GM19099 (cell line): Measurements from ENCODE around the gene KDM4C.

Experiments used
- POLR2A ChIP-seq: IDR thresholded peaks from 3 replicates; pipeline ENCODE4 v1.6.1; 2011; ENCODE audit warnings: low read depth; ENCODE audit not compliant: insufficient read length; ENCODE audit errors: extremely low read depth

The KDM4C gene

DNA sequence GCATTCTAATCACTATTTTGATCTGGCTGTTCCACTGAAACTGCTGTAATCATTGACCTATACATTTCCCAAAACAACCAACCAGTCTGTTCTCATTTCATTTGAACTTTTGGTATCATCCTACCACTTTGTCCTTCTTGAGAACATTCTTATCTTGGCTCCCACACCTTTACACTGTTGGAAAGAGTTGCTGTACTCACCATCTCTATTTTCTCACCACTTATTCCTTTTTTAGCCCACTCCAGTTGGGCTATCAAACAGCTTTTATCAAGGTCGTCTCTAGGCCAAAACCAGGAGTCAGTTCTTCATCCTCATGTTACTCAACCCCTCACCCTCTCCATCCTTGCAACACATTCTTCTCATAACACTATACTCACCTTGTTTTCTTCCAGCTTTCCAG, 170.1 kb downstream of the KDM4C start:
- no peak for TF ChIP-seq POLR2A

DNA sequence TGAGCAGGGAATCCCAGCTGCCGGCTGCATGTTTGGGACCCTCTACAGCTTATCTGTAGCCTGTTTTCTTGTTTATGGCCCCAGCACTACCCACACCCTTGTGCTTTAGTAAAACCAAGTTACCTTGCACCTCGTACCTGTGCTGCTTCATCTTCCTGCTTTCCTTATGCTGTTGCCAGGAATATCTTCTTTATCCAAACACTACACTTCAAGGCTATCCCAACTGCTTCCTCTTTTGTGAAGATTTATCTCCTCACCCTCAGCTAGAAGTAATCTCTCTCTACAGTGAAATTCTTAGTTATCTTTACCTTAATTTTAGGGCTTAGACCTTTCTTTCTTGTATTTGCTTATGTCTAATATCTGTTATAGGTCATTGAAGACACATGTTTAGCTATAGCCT, 171.1 kb downstream of the KDM4C start:
- no peak for TF ChIP-seq POLR2A

- no peak for TF ChIP-seq POLR2A
These were observed 171.9 kb downstream of the KDM4C start for GRCh38 chr9:6929441-6930215.

DNA sequence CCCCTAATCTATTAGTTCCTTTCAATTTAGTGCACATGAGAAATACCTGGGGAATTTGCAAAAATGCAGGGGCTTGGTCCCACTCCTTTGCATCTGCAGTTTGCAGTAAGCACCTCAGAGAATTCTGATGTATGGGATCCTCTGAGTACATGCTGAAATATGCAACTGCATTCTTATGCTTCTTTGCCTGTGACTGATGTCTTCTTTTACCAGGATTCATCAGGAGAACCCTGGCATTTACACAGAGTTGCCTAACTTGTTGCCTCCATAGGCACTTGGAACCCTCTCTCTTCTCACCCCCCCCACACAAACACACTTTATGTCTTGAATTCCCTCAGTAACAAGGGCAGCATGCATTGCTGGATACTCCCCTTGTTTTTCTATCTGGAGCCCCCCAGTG, 173.1 kb downstream of the KDM4C start:
- TF ChIP-seq POLR2A, result no peak

DNA sequence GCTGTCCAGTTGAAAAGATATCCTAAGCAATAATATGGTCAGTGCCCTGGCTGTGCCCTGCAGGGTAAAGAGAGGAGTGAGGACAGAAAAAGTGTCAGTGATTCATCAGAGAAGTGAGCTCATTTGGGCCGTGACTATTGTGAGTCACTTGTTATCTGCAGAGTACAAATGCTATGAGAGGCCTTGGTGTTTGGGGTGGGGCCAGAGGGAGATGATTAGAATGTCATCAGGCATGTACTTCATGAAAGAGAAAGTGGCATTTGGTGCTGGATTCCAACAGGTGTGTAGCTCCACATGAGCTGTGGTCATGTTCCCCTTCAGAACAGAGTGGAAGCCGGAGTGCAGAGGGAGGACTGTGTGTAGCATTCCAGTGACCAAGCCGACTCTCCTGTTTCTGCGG, 174.1 kb downstream of the KDM4C start:
- no peak for TF ChIP-seq POLR2A

GRCh38 chr9:6936103-6936502, 178.3 kb downstream of the KDM4C start:
- TF ChIP-seq POLR2A, result no peak

DNA sequence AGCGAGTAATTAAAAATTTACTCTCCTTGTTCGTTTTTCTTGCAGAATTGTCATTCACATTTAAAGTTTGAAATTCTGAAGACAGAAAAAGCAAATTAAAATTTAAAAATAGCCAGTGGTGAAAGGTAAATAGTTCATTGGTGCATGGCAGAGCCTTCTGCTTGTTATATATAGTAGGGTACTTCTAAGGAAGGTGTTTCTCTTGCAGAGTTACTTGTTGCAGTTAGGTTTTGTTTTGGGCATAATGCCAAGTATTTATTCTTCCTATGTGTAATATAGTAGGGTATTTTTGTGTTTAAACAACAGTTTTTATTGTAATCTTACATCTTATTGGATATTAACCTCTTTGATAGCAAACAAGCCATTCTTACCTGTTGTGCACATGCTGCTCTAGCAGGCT, 179.4 kb downstream of the KDM4C start:
- TF ChIP-seq POLR2A, result no peak

- no peak for TF ChIP-seq POLR2A
These were observed 180.7 kb downstream of the KDM4C start for GRCh38 chr9:6938447-6938846.

DNA sequence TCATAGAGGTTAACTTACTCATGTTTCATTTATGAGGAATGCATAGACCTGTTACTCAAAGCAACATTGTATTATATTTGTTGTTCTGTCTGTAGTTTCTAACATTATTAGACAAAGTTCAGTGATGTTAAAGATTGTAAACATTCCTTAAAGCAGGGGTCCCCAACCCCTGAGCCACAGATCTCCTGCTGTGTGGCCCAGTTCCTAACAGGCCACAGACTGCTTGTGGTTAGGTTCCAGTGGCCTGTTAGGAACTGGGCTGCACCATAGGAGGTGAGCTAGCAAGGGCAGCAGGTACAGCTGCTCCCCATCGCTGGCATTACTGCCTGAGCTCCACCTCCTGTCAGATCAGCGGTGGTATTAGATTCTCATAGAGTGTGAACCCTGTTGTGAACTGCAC, 181.1 kb downstream of the KDM4C start:
- no peak for TF ChIP-seq POLR2A

GRCh38 chr9:6941501-6941900, 183.7 kb downstream of the KDM4C start:
- no peak for TF ChIP-seq POLR2A

GRCh38 chr9:6942406-6942805, 184.6 kb downstream of the KDM4C start:
- TF ChIP-seq POLR2A, result no peak

GRCh38 chr9:6943293-6943692, 185.5 kb downstream of the KDM4C start:
- no peak for TF ChIP-seq POLR2A

GRCh38 chr9:6944093-6944551, 186.3 kb downstream of the KDM4C start:
- no peak for TF ChIP-seq POLR2A

- no peak for TF ChIP-seq POLR2A
These were observed 187.1 kb downstream of the KDM4C start for GRCh38 chr9:6944896-6945295.

DNA sequence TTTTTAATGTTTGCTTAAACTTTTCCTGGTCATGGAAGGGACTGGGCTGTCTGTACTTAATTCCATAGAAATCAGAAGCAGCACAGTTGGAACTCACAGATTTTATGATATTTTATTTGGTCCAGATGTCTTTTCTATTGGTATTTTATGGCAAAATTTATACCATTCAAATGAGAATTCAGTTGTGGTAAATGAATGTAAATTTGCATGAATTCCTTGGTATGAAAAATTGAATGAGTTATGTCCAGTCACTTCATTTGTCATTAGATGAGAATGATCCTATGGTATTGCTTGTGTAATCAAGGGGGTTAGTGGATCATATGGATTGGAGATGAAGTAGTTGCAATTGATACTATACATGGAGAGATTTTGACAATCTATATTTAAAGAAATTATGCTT, 188.0 kb downstream of the KDM4C start:
- no peak for TF ChIP-seq POLR2A

DNA sequence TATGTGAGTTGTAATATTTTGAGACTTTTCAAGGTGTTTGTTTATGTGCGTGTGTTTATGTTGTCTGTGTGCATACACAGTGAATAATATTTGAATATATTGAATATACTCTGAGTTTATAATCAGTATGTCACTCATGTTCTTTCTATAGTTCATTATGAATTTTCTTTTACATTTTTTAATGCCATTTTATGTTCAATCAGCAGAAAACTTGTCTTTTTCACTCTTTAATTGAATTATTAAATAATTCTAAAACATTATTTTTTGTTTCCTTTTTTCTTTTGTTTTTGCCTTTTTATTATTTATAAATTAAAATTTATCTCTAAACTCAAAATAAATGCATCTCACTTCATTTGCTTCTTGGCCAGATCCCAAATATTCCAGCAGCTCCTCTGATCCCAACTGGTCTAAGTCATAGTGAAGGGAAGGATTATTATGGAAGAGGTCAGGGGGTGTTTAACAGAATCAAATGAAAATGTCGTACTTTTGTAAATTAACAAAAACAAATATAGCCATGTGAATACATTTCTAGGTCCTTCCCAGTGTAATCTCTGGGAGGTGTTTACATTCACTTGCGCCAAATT, 188.9 kb downstream of the KDM4C start:
- TF ChIP-seq POLR2A, result no peak
